ENCODE data around the gene TARBP1.

DNA sequence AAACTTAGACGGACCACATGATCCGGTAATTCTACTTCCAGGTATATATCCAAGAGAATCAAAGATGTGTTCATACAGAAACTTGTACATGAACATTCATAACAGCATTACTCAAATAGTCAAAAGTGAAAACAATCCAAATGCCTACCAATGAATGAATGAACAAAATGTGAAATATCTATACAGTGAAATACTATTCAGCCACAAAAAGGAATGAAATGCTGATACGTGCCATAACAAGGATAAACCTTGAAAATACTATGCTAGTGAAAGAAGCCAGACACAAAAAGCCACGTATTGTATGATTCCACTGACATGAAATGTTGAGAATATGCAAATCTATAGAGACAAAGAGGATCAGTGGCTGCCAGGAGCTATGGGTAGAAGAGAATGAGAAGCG, 18.3 kb downstream of the TARBP1 start:
- TF ChIP-seq, protein P1, sequence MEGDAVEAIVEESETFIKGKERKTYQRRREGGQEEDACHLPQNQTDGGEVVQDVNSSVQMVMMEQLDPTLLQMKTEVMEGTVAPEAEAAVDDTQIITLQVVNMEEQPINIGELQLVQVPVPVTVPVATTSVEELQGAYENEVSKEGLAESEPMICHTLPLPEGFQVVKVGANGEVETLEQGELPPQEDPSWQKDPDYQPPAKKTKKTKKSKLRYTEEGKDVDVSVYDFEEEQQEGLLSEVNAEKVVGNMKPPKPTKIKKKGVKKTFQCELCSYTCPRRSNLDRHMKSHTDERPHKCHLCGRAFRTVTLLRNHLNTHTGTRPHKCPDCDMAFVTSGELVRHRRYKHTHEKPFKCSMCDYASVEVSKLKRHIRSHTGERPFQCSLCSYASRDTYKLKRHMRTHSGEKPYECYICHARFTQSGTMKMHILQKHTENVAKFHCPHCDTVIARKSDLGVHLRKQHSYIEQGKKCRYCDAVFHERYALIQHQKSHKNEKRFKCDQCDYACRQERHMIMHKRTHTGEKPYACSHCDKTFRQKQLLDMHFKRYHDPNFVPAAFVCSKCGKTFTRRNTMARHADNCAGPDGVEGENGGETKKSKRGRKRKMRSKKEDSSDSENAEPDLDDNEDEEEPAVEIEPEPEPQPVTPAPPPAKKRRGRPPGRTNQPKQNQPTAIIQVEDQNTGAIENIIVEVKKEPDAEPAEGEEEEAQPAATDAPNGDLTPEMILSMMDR (IDR thresholded peaks at IDR 0.05; ENCODE audit: insufficient read depth, low read depth, low read length), result no peak
- no peak for TF ChIP-seq EZH2 (IDR thresholded peaks at IDR 0.05; ENCODE audit: insufficient read depth, low read length)
